Erythroblast (primary cell): ENCODE results near the gene FBXL17.

Experiments used
- GATA1 ChIP-seq: IDR thresholded peaks from 2 replicates; pipeline ENCODE4 v1.6.1; 2011; ENCODE audit warnings: low read depth, mild to moderate bottlenecking, control low read depth, low read length, moderate library complexity
- POLR2A ChIP-seq: IDR thresholded peaks from 2 replicates; pipeline ENCODE4 v1.6.1; 2011; ENCODE audit warnings: mild to moderate bottlenecking, low read length

- TF ChIP-seq POLR2A: no peak
- no peak for TF ChIP-seq GATA1
Observed at GRCh38 chr5:107930092-107930491, 451.8 kb downstream of the FBXL17 start.
